Omental fat pad (tissue), 4 donors: ENCODE results near the gene ADRA1B. TPM values are rescaled to one million over a fixed set of nuclear protein-coding genes. Genes with fewer than 3 reads are reported as not detected.

Experiments
- ATAC-seq: fragments of 150-250 bp; one replicate; pipeline ENCODE4 v1.9.1; 2016; ENCODE audit warnings: mild to moderate bottlenecking, moderate library complexity; ENCODE audit not compliant: low FRiP score
- DNase-seq: peaks from one replicate; pipeline ENCODE4 v3.0.0-alpha.2; 2019; ENCODE audit warnings: low spot score
- CTCF ChIP-seq, 3 donors: fragments of 450-650 bp; IDR thresholded peaks; one replicate each; pipeline ENCODE4 v1.5.1; 2016 to 2017; ENCODE audit warnings: antibody characterized with exemption in 3 of 3, mild to moderate bottlenecking in 3 of 3, moderate library complexity in 2 of 3
- total RNA-seq, 4 donors: library from RNA; depleted of rRNA; stranded (reverse); fragments of >200 nt; gene quantifications; one replicate each; pipeline ENCODE4 v1.1.0, GENCODE V29; 2016

Gene ADRA1B
- total RNA-seq, 4 donors from 2014 or later, result 1.6 to 13.1 (median 7.5) TPM

- ATAC-seq, result no peak
- DNase-seq, result no peak
- no peak for TF ChIP-seq CTCF (IDR thresholded peaks at IDR 0.05)
Measured at GRCh38 chr5:159975462-159976019, 59.3 kb downstream of the ADRA1B start.

DNA sequence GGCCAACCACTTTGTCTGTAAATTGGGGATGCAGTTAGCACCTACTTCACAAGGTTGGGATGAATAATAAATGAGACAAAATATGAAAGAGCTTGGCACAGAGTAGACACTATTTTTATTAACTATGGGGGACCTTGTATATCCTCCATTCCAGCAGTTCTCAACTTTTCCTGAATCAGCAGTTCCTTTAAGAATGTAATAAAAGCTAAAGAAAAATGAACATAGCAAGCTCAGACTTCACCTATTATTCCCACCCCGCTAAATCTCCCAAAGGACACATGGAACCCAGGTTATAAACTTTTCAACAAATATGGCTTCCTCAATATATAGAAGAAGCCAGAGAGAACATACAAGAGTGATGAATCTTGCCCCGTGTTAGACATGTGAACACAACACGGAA is 60.6 kb downstream of the ADRA1B start:
- no peak for DNase-seq
- ATAC-seq, result no peak
- TF ChIP-seq CTCF (IDR thresholded peaks at IDR 0.05), result no peak

DNA sequence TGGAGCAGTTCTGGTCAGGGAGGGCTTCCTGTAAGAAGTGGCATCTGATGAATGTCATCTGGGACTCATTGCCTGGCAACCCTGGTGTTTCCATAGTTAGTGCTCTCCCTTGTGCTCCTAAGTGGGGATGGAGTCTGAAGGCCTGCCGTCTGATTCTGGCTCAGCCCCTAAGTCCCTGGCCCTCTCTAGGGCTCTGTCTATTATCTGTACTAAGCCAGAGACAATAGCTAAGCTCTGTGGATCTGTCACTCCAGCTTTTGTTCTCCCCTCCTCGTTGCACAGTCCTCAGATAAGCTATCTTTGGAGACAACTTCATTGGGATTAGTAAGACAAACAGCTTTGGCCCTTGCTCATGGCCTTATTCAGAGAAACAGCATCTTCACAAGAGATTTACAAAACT is 62.1 kb downstream of the ADRA1B start:
- no peak for ATAC-seq
- TF ChIP-seq CTCF (IDR thresholded peaks at IDR 0.05), result no peak
- DNase-seq, result no peak

DNA sequence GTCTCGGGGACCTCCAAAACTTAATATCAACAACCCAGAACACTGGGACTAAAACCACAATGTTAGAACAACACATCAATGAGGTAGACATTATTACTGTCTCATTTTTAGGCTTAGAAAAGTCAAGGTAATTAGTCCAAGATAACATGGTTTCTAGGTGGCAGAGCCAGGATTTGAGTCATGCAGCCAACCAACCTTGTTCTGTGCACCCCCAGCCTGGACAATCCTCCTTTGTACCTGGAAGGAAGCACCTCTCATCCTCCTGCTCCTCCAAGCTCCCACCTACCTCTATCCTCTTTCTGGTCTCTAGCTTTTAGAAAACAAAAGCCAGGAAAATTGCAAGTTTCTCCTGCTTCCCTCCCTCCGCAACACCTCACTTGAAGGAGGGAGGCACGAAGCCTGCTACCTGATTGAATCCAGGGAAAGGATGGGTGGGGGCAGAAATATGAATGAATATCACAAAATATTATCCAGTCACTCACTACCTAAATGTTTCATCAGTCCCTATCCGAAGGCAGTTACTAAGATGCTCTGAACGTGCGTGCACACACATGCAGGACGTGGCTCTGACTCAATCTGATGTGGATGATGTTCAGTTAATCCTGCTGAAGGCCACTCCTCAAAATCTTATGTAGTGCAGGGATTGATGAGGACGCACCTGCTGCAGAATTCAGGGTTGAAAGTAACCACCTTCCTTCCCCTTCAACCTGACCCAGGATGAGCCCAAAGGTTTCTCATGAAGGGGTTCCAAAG is 66.3 kb downstream of the ADRA1B start:
- TF ChIP-seq CTCF (IDR thresholded peaks at IDR 0.05), result no peak
- no peak for DNase-seq
- ATAC-seq, result no peak

DNA sequence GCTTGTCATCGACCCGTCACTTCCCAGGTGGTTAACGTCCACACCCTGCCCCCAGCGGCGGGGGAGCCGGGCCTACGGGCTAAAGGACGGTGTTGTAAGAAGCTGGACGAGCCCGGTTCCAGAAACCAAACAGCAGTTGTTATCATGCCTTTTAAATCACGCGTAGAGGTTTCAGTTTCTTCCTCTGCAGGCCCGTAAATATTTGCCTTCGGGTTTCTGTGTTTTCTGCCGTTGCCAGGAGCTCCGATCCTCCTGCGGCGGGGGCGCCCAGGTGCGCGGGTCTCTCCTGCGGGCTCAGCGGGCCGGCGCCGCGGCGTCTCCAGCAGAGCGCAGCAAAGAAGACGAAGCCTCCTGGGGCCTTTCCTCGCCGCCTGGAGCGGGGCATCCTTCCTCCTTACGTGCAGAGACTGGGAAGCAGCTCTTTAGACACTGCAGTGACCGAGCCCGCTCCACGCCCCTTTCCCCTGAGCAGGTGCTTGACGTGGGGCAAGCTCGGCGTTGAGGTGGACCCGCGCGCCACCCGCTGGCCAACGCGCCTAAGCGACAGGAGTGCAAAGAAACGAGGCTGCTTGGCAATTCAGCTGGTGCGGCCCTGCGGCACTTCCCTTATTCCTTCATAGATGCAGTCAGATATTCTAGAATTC is 70.9 kb downstream of the ADRA1B start:
- DNase-seq (peak; percentile 40), ATAC-seq (peak; percentile 88)
- TF ChIP-seq CTCF (IDR thresholded peaks at IDR 0.05), result peak in 1 of 3 donors; percentile 23

DNA sequence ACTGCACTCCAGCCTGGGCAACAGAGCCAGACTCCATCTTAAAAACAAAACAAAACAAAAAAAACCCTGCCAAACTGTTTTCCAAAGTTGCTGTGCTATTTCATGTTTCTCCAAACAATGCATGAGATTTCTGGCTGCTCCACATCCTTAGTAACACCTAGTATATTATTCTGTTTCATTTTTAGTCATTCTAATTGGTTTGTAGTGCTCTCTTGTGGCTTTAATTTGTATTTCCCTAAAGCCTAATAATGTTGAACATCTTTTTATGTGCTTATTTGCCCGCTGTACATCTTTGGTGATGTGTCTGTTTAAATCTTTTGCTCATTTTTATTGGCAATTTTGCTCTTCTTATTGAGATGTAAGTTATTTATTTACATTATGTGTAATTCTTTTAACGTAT is 74.2 kb downstream of the ADRA1B start:
- DNase-seq (no peak), ATAC-seq (no peak)
- no peak for TF ChIP-seq CTCF (IDR thresholded peaks at IDR 0.05)
